GM11168 (cell line): ENCODE results near the gene CAPN11.

Source experiments
- in situ Hi-C: fragments of 300-500 bp; cut with MboI; formaldehyde crosslinking; loops from one replicate; pipeline ENCODE4 v1.12.0; 2022; ENCODE audit warnings: low sequenced_read_pairs; ENCODE audit not compliant: unreplicated experiment

CAPN11 gene

DNA sequence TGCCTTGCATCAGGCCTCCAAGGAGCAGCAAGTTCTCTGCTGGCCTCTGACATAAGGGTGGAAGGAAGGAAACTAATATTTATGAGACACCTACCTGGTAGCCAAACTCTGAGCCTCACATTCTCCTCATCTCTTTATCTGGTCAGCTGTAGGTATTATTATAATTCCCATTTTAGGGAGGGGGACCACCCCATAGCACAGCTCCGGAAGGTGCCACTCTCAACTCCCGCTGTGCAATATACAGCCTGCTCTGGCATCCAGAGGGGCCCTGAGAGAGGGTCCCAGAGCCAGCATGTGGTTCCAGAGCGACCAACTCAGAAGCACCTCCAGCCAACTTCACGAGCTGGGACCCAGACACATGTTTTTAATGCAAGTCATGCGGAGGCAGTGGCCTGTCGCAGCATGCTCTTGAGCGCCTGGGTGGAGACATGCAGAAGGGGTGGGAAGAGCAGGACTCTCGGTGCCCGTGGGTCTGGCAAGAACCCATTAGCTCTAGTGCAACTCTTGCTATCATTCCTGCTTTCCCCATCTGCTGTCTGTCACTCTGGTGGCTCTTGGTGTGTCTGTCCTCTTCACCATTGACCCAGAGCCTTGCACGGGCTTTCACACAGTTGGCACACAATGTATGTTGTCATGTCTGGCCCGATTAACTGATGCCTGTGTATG, 43.2 kb downstream of the CAPN11 start:
- in situ Hi-C loops: no loop called here

DNA sequence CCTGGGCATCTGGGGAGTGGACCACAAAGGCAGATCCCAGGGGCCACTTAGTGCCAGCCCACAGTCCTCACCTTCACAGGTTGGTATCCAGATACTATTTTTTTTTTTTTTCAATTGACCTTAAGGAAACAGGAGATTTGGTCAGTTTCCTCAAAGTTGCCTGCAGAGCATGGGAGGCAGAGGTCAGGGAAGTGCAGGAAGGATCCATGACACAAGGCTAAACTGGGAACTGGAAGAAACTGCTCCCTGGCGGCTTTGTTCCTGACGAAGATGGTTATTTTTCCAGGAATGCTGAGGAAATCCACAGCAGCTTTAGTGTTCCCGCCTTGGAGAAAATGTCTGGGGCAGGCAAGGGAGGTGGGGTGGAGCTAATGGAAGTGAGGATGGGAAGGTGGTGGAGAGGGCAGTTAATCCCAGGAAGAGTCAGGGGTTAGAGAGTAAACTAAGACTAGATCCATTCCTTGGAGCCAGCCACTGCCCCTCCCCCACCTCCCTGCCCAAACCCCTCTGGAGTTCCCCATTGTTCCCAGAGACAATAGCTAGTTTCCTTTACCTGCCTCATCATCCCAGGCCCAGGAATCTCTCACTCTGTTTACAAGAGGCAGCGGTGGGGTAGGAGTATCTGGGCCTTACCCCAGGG, 43.8 kb downstream of the CAPN11 start:
- in situ Hi-C loops: no loop called here

DNA sequence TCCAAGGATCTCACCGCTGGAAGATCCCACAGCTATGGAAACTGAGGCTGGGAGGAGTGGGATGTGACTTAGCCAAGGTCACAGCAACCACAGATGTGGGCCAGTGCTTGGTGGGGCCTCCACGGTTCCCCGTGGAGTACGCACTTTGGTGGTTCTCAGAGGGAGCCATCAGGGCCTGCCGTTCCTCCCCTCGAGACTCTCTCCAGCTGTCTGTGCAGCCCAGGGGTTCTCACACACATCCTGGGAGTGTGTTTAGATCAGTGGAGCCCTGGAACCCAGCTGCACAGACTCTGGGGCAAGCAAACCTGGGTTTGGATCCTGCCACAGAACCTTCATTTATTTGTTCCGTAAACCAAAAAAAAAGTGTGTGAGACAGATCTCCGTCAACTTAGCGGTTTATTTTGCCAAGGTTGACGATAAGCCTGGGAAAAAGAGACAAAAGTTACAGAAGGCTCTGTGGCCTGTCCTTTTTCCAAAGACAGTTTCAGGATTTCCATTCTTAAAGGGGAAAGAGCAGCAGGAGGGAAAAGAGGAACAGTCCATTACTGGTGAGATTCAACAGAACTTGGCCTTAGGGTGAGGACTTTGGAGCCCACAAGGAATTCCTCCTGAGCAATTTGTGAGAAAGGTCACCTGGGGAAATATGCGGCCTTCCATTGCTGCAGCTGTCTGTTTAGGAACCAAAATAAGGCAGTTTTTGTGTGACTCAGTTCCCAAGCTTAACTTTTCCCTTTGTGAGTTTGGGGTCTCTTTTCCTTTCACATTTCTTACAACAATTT, 44.5 kb downstream of the CAPN11 start:
- in situ Hi-C loops: no loop called here

DNA sequence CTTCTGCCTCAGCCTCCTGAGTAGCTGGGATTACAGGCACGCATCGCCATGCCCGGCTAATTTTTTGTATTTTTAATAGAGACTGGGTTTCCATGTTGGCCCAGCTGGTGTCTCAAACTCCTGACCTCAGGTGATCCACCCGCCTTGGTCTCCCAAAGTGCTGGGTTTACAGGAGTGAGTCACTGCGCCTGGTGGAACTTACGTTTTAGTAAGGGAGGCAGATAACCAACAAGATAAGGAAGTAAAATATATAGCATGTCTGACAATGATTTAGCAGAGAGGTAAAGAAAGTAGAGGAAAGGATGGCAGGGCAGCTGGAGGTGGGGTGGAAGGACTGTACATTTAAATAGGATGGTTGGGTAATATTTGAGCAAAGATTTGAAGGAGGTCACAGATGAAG, 45.3 kb downstream of the CAPN11 start:
- in situ Hi-C loops: no loop called here

DNA sequence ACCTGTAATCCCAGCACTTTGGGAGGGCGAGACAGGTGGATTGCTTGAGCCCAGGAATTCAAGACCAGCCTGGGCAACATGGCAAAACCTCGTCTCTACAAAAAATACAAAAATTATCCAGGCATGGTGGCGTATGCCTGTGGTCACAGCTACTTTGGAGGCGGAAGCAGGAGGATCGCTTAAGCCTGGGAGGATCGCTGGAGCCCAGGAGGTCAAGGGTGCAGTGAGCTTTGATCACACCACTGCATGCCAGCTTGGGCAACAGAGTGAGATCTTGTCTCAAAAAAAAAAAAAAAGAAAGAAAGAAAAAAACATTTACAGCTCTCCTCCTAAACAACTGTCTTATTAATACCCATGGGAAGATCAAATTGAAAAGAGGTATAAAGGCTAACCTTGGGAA, 49.3 kb downstream of the CAPN11 start:
- in situ Hi-C loops: no loop called here

DNA sequence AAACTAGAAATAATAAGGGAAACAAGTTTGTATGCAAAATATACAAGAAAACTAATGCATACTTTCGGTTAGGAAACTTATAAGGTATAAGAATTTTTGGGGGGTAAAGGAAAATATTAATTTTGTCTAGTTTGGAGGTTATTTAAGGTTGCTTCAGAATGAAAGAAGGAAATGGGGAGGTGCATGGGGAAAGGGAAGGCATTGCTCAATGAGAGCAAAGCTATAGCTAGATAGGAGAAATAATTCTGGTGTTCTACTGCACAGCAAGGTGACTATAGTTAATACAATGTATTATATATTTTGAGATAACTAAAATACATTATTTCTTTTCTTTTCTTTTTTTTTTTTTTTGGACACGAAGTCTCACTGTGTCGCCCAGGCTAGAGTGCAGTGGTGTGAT, 52.7 kb downstream of the CAPN11 start:
- in situ Hi-C loops: no loop called here

DNA sequence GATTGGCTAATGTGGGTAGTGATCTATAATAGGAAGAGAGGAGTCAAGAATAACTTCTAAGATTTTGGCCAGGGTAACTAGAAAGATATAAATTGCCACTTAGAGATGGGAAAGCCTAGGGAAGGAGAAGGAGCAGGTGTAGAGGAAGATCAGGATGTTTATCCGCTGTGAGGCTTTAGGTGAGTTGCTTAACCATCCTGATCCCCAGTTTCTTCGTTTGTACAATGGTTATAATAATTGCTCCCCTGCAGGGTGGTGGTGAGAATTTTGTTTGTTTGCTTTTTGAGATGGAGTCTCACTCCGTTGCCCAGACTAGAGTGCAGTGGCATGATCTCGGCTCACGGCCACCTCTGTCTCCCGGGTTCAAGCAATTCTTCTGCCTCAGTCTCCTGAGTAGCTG, 55.7 kb downstream of the CAPN11 start:
- in situ Hi-C loops: no loop called here

DNA sequence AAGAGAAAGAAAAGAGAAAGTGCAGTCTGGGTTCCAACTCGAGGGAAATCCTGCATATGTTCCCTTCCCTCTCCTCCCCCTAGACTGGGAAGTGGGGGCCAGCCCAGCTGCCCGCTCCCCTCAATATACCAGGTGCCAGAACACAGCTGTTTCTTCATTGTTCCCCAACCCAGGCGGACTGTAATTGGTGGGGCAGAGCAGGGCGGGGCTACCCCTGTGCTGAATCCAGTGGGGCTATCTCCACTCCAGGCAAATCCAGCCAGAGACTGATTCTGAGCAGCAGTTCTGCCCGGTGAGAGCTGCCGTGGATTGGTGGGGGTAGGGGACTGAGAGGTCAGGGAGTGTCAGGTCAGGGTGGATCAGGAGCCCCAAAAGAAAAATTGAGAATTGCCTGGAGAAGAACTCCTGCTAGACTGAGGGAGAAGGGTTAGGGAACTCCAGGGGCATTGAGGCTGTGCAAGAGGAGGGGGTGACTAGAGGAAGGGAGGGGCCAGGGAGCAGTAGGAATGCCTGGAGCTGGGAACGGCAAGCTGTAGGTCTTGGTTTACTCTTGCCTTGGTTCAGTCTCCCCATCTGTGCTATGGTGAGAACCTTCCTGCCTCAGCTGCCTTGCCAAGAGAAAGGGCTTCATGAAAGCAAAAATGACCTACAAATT, 58.2 kb downstream of the CAPN11 start, which contains the start of gene MYMX:
MYMX (plus strand) TSS at position 250 of the 655 bp plus-strand sequence. CDS start 546 bp downstream, outside the sequence.
- in situ Hi-C loops: no loop called here

DNA sequence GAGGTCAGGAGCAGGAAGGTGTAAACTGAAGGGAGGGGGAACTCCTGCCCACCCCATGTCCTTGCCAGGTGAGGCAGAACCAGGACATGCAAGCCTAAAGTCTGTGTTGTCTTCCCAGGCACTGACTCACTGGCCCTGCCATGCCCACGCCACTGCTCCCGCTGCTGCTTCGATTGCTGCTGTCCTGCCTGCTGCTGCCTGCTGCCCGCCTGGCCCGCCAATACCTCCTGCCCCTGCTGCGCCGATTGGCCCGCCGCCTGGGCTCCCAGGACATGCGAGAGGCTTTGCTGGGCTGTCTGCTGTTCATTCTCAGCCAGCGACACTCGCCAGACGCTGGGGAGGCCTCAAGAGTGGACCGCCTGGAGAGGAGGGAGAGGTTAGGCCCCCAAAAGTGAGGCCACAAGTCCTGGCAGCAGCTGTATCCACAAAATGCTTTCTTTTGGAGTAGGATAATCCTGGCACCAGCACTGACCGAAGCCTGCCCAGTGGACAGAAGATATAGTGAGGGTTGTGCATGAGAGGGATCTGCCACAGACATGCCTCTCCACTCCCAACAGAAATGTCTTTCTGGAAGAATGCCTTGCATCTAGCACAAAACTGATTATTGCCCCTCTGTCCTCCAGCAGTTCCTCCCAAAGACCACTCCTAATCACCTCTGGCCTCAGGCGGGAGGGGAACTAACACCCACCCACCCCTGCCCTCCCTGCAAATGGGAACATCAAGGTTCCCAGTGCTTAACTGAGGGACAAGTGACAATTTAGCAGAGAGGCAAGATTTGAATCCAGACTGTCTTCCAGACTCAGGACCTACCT, 58.9 kb downstream of the CAPN11 start:
- in situ Hi-C loops: no loop called here

DNA sequence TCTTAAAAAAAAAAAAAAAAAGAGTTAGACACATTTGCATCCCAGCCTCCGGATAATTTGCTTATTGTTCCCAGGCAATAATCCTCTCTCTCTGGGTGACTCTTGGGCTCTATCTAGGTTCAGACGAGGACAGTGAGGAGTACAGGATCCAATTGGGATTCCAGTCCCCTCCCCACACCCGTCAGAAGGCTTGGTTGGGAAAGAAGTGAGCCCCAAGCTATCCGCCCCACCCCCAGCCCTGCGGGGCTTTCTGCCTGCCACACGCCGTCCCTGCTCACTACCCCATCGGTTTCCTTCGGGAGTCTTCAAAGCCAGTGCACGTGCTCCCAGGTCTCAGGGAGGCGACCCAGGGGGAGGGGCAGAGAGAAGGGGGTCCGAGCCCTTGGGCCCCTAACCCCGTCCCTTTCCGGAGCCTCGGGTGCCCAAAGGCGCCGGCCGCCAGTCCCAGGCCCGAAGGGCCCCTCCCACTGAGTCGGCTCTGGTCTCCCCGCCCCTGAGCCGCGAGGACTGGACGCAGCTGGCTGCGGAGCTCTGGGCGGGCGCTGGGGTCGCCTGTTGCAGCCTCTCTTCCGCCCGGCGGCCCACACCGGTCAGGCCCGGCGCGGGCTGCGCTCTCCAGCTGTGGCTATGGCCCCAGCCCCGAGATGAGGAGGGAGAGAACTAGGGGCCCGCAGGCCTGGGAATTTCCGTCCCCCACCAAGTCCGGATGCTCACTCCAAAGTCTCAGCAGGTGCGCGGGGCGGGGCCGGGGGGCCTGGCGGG, 60.6 kb downstream of the CAPN11 start:
- in situ Hi-C loops: no loop called here

DNA sequence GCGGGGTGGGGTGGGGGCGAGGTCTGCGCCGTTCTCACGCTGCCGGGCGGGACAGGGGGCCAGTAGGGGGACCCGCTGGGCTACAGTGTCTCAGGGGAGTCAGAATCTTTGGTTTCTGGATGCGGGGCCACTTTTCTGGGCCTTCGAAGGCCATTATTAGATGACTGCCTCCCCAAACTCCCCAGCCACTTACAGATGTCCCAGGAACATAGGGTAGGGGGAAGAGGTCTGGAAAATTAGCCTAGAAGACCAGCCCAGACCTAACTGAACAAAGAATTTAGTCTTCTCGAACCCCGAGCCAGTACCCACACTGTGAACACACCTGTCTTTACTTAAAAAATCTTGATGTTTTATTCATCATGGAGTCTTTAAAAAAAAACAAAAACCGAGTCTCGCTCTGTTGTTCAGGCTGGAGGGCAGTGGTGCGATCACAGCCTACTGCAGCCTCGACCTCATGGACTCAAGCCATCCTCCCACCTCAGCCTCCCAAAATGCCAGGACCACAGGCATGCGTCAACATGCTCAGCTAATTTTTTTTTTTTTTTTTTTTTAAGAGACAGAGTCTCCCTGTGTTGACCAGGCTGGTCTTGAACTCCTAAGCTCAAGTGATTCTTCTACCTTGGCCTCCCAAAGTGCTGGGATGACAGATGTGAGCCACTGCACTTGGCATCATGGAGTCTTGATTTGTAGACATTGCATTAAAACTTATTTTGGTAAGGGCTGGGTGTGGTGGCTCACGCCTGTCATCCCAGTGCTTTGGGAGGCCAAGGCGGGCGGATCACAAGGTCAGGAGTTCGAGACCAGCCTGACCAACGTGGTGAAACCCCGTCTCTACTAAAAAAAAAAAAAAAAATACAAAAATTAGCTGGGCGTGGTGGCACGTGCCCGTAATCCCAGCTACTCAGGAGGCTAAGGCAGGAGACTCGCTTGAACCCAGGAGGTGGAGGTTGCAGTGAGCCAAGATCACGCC, 61.5 kb downstream of the CAPN11 start:
- in situ Hi-C loops: no loop called here

DNA sequence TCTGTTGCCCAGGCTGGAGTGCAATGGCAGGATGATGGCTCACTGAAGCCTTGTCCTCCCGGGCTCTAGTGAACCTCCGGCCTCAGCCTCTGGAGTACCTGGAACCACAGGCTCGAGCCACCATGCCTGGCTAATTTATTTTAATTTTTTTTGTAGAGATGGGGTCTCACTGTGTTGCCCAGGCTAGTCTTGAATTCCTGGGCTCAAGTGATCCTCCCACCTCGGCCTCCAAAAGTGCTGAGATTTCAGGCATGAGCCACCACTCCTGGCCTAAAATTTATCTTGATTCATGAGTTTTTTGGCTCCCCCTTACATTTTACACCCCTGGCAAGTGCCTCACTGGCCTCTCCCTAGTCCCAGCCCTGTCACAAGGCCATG, 62.3 kb downstream of the CAPN11 start:
- in situ Hi-C loops: no loop called here

DNA sequence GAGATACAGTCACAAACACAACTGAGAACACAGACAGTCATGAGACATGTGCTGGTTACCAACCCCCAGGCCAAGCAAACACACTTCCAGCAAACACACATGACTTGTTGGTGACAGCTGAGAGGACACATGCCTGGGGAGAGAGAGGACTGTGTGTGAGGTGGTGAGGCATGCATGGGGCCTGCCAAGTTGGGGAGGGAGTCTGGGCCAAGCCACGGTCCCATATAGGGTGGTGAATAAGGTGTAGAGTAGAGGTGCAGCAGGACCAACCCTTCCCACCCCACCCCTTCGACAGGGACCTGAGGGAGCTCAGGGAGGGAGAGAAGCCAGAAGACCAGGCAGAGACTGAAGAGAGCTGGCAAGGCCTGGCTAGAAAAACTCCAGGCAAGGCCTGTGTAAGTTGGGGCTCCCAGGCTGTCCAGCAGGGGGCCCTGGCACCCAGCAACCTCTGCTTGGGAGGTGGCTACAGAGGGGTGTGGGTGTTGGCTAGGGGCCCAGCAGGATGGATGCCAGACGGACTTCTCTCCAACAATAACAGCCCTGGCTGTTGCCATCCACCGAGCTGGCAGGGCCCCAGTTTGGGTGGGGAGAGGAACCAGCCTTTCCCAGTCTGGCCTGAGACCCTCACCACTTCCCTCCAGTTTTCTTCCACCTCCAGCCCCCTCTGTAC, 62.8 kb downstream of the CAPN11 start:
- in situ Hi-C loops: no loop called here

DNA sequence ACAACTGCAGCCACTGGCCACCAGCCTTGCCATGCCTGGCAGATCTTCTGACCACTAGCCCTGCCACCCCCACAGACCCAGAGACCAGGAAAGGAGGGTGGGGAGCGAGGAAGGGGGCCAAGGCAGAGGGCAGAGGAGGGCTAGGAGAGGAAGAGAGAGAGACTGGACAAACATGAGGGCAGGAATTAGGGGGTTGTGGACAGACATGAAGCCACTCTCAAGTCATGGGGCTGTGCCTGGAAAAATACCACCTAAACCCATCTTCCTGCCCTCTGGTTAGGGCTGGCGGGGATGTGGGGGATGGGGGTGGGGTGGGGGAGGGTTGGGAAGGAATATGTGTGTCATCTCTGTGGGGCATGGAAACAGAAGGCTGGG, 63.3 kb downstream of the CAPN11 start:
- in situ Hi-C loops: no loop called here

DNA sequence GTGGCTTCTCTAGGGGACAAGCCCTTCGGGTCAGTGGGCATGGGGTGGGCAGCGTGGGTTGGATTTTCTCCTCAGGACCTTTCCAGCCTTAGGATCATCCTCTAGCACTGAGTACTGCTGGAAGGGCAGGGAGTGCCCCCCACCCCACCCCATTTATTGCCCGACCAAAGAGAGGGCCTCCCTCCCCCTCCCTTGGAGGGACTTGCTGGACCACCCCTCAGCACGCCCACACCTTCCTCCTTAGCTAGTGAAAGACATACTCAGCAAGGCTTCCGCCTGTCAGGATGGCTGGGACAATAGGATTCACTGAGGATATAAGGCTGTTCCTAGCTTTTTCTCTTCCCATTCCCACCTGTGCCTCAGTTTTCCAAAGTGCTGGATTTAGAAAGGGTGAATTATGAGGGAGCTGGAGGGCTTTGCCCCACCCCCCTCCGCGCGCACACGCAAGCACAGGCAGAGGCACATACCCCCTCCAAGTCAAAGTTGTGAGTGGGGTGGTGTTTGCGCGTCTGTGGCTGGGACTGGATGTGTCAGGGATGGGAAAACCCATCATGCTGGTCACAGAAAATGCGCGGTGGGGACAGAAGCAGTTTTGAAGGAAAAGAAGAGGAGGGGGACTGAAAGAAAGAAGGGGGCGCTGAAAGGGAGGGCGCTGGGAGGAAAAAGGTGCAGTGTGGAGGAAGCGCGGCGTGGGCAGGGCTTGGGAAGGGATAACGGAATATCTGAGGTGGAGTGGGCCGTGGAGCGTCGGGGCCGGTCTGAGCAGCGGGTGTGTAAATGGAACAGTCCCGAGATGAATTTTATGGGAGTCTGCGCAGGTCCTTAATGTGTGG, 64.1 kb downstream of the CAPN11 start:
- in situ Hi-C loops: no loop called here

DNA sequence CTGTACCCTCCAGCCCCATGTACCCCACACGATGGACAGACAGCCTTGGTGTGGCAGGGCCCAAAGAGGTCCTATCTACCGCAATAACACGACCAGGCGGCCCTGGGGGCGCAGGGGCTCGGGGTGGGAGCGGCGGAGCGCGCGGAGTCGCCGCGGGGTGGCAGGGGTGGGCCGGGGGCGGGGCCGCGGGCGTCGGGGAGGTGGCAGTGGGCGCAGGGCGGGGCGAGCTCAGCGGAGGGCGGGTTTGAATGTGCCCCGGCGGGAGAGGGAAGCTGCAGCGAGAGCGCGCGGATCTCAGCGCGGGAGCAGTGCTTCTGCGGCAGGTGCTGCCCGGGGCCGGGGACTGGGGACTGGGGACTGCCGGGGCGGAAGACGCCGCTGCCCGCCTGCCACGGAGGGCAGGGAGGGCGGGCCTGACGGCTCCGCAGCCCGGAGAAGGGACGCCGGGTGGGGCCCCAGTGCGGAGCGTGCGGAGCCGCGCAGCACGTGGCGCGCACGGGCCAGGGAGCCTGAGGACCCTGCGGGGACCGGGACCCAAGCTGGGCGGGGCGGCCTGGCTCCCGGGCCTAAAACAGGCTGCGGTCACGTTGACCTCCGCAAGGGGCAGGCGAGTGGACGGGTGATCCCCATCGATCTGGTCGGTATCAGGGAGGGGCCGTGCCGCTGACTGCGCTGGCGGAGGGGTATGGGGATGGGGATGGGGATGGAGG, 64.9 kb downstream of the CAPN11 start, which contains the start of gene SLC29A1:
SLC29A1 (plus strand) TSS at position 277 of the 710 bp plus-strand sequence. CDS start 3,719 bp downstream, outside the sequence.
- in situ Hi-C loops: no loop called here
